ENCODE data around the gene SUMF2. TPM values are rescaled to one million over a fixed set of nuclear protein-coding genes. Genes with fewer than 3 reads are reported as not detected.
"Not testable (repeated sequence)": the region's sequence is repeated elsewhere in the genome, so short reads cannot be mapped to it uniquely, and the experiment has no call there.

The SUMF2 gene
- total RNA-seq, 3 donors from 2014 or later (not counting 1 experiment from before 2014, with no cell fraction given) = 130 to 147 (median 136) TPM

DNA sequence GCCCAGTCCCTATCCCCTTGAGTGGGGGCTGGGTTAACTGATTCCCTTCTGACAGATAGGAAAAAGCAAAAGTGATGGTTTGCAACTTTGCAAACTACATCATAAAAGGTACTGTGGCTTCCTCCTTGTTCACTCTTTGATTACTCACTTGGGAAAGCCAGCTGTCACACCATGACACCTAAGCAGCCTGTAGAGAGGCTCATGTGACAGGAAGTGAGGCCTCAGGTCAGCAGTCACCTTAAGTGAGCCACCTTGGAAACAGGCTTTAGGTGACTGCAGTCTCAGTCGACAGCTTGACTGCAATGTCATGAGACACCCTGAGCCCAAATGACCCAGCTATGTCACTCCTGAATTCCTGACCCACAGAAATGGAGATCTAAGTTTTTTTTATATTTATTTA, 46.5 kb downstream of the SUMF2 start:
- no peaks in the 10 kb centered on the region for H3K27me3 ChIP-seq (ENCODE audit: control insufficient read depth, insufficient read depth, low read length)
- peaks cover 8% of the 10 kb centered on the region for H3K4me1 ChIP-seq (ENCODE audit: control insufficient read depth, insufficient read depth, low read length)
- H3K27ac Mint-ChIP-seq = no peak overlapping the region
- H3K4me1 Mint-ChIP-seq = peaks cover 16 to 22% of the 10 kb centered on the region in 2 donors
- peaks cover under 1 to 4% of the 10 kb centered on the region in 2 donors for H3K27me3 Mint-ChIP-seq (ENCODE audit: low read depth in 2 of 2)
- H3K9me3 Mint-ChIP-seq = no peaks in the 10 kb centered on the region
- no peak overlapping the region for H3K27ac ChIP-seq (ENCODE audit: low read length)
- no peak for DNase-seq
- no peak overlapping the region for H3K4me3 ChIP-seq (ENCODE audit: low read length)
- H3K4me3 Mint-ChIP-seq = no peak overlapping the region
- WGBS (ENCODE audit: insufficient coverage) = 100% methylated on average over 1 of the region's 1 CpG
- TF ChIP-seq, protein P1, sequence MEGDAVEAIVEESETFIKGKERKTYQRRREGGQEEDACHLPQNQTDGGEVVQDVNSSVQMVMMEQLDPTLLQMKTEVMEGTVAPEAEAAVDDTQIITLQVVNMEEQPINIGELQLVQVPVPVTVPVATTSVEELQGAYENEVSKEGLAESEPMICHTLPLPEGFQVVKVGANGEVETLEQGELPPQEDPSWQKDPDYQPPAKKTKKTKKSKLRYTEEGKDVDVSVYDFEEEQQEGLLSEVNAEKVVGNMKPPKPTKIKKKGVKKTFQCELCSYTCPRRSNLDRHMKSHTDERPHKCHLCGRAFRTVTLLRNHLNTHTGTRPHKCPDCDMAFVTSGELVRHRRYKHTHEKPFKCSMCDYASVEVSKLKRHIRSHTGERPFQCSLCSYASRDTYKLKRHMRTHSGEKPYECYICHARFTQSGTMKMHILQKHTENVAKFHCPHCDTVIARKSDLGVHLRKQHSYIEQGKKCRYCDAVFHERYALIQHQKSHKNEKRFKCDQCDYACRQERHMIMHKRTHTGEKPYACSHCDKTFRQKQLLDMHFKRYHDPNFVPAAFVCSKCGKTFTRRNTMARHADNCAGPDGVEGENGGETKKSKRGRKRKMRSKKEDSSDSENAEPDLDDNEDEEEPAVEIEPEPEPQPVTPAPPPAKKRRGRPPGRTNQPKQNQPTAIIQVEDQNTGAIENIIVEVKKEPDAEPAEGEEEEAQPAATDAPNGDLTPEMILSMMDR (IDR thresholded peaks at IDR 0.05) = no peak
- H3K9me3 ChIP-seq (ENCODE audit: control insufficient read depth, insufficient read depth, low read length) = no peaks in the 10 kb centered on the region
- peaks cover 6% of the 10 kb centered on the region for H3K36me3 Mint-ChIP-seq
- ATAC-seq = no peak
- intact Hi-C loops (cut with micrococcal nuclease) = no loop called here
- no peaks in the 10 kb centered on the region for H3K36me3 ChIP-seq (ENCODE audit: control insufficient read depth, insufficient read depth, low read length)

DNA sequence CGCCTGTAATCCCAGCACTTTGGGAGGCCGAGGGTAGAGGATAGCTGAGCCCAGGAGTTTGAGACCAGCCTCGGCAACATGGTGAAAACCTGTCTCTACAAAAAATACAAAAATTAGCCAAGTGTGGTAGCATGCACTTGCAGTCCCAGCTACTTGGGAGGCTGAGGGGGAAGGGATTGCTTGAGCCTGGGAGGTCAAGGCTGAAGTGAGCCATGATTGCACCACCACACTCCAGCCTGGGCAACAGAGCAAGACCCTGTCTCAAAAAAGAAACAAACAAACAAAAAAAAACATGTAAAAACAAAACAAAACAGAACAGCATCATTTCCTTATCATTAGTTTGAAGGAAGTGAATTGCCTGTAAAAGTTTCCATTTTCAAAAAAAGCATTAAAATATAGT, 48.2 kb downstream of the SUMF2 start:
- peaks cover 10% of the 10 kb centered on the region for H3K27me3 ChIP-seq (ENCODE audit: control insufficient read depth, insufficient read depth, low read length)
- H3K4me1 Mint-ChIP-seq; ATAC-seq; DNase-seq; H3K9me3 ChIP-seq (ENCODE audit: control insufficient read depth, insufficient read depth, low read length); H3K36me3 Mint-ChIP-seq; H3K27ac ChIP-seq (ENCODE audit: low read length); H3K4me1 ChIP-seq (ENCODE audit: control insufficient read depth, insufficient read depth, low read length); H3K9me3 Mint-ChIP-seq; H3K27ac Mint-ChIP-seq; H3K4me3 Mint-ChIP-seq; intact Hi-C loops (cut with micrococcal nuclease); H3K36me3 ChIP-seq (ENCODE audit: control insufficient read depth, insufficient read depth, low read length); H3K4me3 ChIP-seq (ENCODE audit: low read length): not testable (repeated sequence)
- WGBS (ENCODE audit: insufficient coverage) = 79% methylated on average over 3 of the region's 3 CpGs
- peaks cover 6 to 10% of the 10 kb centered on the region in 2 donors for H3K27me3 Mint-ChIP-seq (ENCODE audit: low read depth in 2 of 2)

DNA sequence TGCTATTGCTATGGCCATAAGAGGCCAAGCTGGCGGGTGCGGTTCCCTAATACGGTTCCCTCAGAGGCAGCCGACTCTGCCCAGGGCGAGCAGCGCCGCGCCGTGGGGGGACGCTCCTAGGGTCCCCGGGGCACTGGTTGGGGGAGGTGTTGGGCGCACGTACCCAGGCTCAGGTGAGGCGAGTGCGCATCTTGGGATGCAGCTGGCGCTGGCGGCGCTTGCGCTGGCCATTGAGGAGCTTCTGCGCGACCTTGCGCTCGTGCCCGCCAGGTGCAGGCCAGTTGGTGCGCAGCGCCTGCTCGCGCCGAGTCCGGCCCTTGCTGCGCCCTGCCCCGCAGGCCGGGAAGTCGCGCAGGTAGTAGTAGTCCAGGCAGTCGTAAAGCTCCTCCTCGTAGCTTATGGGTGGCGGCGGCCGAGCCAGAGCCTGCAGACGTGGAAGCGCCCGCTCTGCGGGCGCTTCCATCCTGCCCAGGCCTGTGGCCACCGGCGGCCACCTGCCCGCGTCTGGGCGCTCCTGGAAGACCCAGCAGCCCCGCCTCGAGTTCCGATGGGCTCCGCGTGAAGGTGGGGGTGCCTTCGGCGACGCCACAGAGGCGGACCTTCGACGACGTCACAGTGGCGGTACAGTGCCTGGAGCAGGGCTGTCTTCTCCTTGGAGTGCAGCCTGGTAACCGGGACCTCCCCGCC, 51.9 kb downstream of the SUMF2 start, which contains the start of gene NUPR2:
Gene NUPR2, minus strand, starts transcription at position 566 of the 687 bp plus-strand sequence. Its CDS starts 103 bp downstream, at position 463.
- Mint-ChIP-seq H3K27me3 (ENCODE audit: low read depth in 2 of 2) (peaks cover 13 to 21% of the 10 kb centered on the region in 2 donors), H3K4me1 (no peaks in the 10 kb centered on the region), H3K4me3 (no peak within 1 kb of the TSS), H3K27ac (no peak within 1 kb of the TSS), H3K9me3 (no peaks in the 10 kb centered on the region), H3K36me3 (no peaks in the 10 kb centered on the region)
- WGBS (ENCODE audit: insufficient coverage) = 15% methylated on average over 65 of the region's 65 CpGs
- DNase-seq = no peak
- Histone ChIP-seq H3K9me3 (ENCODE audit: control insufficient read depth, insufficient read depth, low read length) (no peaks in the 10 kb centered on the region), H3K4me1 (ENCODE audit: control insufficient read depth, insufficient read depth, low read length) (no peaks in the 10 kb centered on the region), H3K4me3 (ENCODE audit: low read length) (no peak within 1 kb of the TSS), H3K36me3 (ENCODE audit: control insufficient read depth, insufficient read depth, low read length) (no peaks in the 10 kb centered on the region), H3K27ac (ENCODE audit: low read length) (no peak within 1 kb of the TSS), H3K27me3 (ENCODE audit: control insufficient read depth, insufficient read depth, low read length) (peaks cover 10% of the 10 kb centered on the region)
- TF ChIP-seq, protein P1 (IDR thresholded peaks at IDR 0.05) = no peak
- intact Hi-C loops (cut with micrococcal nuclease) = no loop called here
- ATAC-seq = no peak

DNA sequence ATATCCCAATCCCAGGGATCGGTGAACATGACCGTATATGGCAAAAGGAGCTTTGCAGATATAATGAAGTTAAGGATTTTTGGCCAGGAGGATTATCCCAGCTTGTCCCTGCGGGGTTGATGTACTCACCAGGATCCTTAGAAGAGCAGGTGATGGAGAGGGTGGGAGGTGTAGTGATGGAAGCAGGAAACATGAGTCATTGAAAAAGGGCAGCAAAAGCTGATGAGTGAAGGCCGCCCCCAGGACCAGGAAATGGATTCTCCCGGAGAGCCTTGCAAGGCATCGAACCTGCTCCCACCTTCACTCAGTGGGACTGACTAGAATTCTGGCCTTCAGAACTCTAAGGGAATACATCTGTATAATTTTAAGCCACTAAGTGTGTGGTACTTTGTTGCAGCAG, 57.4 kb downstream of the SUMF2 start:
- Mint-ChIP-seq H3K36me3 (no peaks in the 10 kb centered on the region), H3K27me3 (ENCODE audit: low read depth in 2 of 2) (peaks cover 7 to 15% of the 10 kb centered on the region in 2 donors), H3K4me3 (no peak overlapping the region), H3K9me3 (no peaks in the 10 kb centered on the region), H3K4me1 (no peaks in the 10 kb centered on the region), H3K27ac (no peak overlapping the region)
- peaks cover 5% of the 10 kb centered on the region for H3K27me3 ChIP-seq (ENCODE audit: control insufficient read depth, insufficient read depth, low read length)
- no peak for ATAC-seq
- WGBS (ENCODE audit: insufficient coverage) = 90% methylated on average over 6 of the region's 6 CpGs
- no peaks in the 10 kb centered on the region for H3K4me1 ChIP-seq (ENCODE audit: control insufficient read depth, insufficient read depth, low read length)
- no peak for DNase-seq
- H3K27ac ChIP-seq (ENCODE audit: low read length) = no peak overlapping the region
- no peaks in the 10 kb centered on the region for H3K9me3 ChIP-seq (ENCODE audit: control insufficient read depth, insufficient read depth, low read length)
- H3K36me3 ChIP-seq (ENCODE audit: control insufficient read depth, insufficient read depth, low read length) = no peaks in the 10 kb centered on the region
- TF ChIP-seq, protein P1 (IDR thresholded peaks at IDR 0.05) = no peak
- H3K4me3 ChIP-seq (ENCODE audit: low read length) = no peak overlapping the region
- intact Hi-C loops (cut with micrococcal nuclease) = no loop called here
